ENCODE measurements around the gene TREX2. TPM values are rescaled to one million over a fixed set of nuclear protein-coding genes. Genes with fewer than 3 reads are reported as not detected.

Gene TREX2
- total RNA-seq, 3 donors from 2014 or later: 1.7 to 2.4 (median 2.2) TPM

DNA sequence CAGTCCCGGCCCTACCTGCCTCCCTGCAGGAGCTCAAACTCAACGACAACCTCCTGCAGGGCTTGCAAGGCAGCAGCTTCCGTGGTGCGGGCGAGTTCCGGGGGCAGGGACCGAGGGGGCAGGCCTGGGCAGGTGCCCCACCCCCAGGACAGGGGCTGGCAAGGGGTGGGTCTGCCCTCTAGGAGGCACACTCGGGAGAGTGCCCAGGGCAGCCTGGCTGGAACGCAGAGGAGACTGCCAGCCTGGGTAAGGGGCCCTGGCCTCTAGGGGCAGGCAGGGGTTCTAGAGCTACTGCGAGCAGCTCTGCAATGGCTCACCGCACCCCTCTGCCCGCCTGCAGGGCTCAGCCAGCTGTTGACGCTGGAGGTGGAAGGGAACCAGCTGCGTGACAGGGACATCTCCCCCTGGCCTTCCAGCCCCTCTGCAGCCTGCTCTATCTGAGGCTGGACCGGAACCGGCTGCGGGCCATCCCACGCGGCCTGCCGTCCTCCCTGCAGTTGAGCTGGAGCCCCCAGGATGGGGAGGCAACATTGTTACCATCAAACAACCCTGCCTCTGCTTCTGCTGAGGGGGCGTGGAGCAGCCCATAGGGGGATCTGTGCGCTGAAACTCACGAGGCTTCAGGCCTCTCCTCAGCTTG lies 36.6 kb upstream of the TREX2 start:
- Mint-ChIP-seq H3K36me3 (ENCODE audit: insufficient read depth) (no peaks in the 10 kb centered on the region), H3K4me1 (ENCODE audit: low read depth) (no peaks in the 10 kb centered on the region), H3K4me3 (no peak overlapping the region), H3K27me3 (ENCODE audit: low read depth) (no peaks in the 10 kb centered on the region), H3K9me3 (no peaks in the 10 kb centered on the region)
- DNase-seq: no peak
- no peak for ATAC-seq

DNA sequence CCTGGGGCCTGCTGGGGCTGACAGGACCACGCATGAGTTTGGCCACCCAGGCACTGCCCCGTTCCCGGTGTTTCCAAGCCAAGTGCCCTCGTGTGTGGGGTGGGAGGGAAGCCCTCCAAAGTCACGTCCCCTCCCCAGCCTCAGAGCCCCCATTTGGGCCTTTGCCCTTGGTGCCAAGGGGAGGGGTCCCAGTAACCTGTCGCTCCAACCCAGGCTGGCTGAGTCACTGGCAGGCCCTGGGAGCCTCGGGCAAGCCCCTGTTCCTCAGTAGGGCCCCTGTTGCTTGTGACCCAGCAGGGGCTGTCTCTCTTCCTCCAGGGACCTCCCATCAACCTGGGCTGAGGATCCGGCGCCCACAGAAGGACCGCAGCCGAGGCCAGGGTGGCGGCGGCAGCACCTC lies 35.2 kb upstream of the TREX2 start:
- H3K36me3 Mint-ChIP-seq (ENCODE audit: insufficient read depth): no peaks in the 10 kb centered on the region
- H3K4me1 Mint-ChIP-seq (ENCODE audit: low read depth): no peaks in the 10 kb centered on the region
- H3K9me3 Mint-ChIP-seq: no peaks in the 10 kb centered on the region
- ATAC-seq (no peak), DNase-seq (no peak)
- no peak overlapping the region for H3K4me3 Mint-ChIP-seq
- no peaks in the 10 kb centered on the region for H3K27me3 Mint-ChIP-seq (ENCODE audit: low read depth)

DNA sequence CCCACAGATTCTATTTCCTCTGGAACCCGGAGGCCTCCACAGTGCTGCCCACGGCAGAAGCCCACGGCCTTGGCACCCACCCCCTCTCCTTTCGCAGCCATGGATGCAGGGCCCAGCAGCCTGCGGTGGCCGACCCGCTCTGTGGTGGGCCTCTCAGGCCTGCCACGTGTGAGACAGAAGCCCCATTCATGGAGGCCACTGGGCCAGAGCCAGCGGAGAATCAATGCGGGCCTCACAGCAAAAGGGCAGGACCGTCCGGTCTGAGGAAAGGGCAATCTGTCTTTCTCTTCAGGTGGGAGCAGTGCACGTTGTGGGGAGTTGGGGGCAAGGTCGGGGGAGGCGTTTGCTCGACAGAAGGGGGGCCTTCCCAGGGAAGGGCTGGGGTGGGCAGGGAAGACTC lies 32.9 kb upstream of the TREX2 start:
- DNase-seq (no peak), ATAC-seq (no peak)
- Mint-ChIP-seq H3K9me3 (no peaks in the 10 kb centered on the region), H3K36me3 (ENCODE audit: insufficient read depth) (no peaks in the 10 kb centered on the region), H3K27me3 (ENCODE audit: low read depth) (no peaks in the 10 kb centered on the region), H3K4me1 (ENCODE audit: low read depth) (peaks cover 3% of the 10 kb centered on the region), H3K4me3 (no peak overlapping the region)

DNA sequence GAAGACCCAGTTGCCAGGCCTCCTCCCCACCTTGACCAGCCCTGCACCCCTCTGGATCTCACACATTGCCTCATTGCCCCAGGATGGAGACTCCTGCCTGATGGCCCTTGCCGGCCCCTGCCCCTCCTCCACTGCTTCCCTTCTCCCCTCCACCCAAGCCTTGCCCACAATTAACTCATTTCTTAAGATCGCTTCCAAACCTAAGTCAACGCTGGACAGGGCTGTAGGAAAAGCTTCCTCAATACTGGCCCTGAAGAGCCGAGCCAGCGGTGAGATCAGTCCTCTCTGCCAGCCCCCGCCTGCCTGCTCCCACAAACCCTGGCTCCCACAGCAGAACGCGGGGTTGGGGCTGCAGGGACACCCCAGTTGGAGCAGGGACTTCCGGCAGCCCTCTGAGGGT lies 32.0 kb upstream of the TREX2 start:
- H3K9me3 Mint-ChIP-seq: no peaks in the 10 kb centered on the region
- DNase-seq (no peak), ATAC-seq (no peak)
- H3K27me3 Mint-ChIP-seq (ENCODE audit: low read depth): no peaks in the 10 kb centered on the region
- H3K4me1 Mint-ChIP-seq (ENCODE audit: low read depth): peaks cover 5% of the 10 kb centered on the region
- H3K36me3 Mint-ChIP-seq (ENCODE audit: insufficient read depth): no peaks in the 10 kb centered on the region
- H3K4me3 Mint-ChIP-seq: no peak overlapping the region

DNA sequence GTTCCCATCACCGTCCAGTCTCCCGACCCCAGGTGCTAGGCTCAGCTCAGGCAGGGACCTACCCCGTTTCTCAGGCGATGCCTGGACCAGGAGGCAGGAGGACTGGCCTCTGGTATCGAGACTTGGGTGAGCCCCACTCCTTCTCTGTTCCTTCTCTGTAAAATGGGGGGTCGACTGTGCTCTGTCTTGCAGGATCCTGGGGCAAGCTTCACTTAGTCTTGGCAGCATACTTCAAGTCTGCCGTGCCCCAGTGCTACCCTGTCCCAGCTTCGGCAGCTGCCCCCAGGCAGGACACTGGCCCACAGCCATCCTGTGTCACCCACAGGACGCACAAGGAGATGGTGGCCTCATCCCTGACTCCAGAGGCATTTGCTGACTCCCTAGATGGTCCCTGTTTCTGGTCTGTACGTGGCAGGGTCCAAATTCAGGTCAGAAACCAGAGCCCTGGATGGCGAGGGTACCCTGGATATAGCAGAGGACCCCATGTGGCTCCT lies 31.6 kb upstream of the TREX2 start:
- Mint-ChIP-seq H3K4me3 (no peak overlapping the region), H3K4me1 (ENCODE audit: low read depth) (peaks cover 5% of the 10 kb centered on the region), H3K36me3 (ENCODE audit: insufficient read depth) (no peaks in the 10 kb centered on the region), H3K9me3 (no peaks in the 10 kb centered on the region), H3K27me3 (ENCODE audit: low read depth) (no peaks in the 10 kb centered on the region)
- ATAC-seq (no peak), DNase-seq (no peak)

DNA sequence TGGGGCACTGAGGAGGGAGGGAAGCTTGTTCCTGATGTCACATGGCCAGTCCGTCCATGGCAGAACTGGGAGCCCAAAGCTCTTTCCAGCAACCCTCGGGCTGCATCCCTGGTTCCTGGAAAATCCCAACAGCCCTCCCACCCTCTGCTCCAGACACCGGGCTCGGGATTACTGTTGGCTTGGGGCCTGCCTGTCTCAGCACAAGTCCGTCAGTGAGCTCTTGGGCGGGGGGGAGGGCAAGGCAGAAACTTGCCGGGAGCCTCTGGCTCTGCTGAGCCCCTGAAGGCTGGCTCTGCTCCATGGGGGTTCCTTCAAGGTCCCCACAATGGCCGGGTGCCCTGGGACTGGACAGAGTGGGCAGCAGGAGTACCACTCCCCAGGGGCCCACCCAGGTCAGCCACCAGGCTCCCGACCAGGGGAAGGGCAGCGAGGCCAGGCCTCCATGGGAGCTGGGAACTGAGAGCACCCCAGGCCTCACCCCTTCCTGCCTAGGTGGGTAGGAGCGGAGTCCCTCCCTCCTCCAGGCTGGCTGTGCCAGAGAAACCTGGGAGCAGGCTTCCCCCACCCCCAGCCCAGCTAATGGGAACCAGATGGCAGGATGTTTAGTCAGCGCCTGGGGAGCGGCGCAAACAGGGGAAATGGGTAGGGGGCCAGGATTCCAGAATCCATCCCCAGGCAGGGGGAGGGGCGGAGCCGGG lies 31.0 kb upstream of the TREX2 start:
- DNase-seq (no peak), ATAC-seq (no peak)
- H3K27me3 Mint-ChIP-seq (ENCODE audit: low read depth): no peaks in the 10 kb centered on the region
- no peaks in the 10 kb centered on the region for H3K36me3 Mint-ChIP-seq (ENCODE audit: insufficient read depth)
- no peaks in the 10 kb centered on the region for H3K9me3 Mint-ChIP-seq
- peaks cover 5% of the 10 kb centered on the region for H3K4me1 Mint-ChIP-seq (ENCODE audit: low read depth)
- no peak overlapping the region for H3K4me3 Mint-ChIP-seq

DNA sequence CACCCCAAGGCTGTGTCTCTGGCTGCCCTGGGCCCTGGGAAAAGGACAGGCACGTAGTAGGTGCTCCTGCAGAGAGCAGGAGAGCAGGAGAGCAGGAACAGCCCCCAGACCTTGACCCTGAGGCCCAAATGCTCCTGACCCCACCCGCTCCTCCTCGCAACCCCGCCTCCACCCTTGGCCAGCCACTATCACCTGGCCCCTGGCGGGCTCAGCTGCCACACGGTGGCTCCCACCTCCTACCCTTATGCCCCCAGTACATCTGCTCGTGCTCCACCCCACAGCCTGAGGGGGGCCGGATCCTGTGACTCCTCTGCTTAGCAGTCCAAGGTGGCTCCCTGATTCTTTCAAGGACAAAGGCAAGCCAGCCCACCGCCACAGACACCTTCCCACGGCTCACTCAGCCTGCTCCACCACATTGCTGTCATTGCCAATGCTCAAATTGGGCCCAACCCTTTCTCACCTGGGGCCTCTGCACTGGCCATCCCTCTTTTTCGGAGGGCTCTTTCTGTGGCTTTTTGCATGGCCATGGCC lies 30.0 kb upstream of the TREX2 start:
- Mint-ChIP-seq H3K36me3 (ENCODE audit: insufficient read depth) (no peaks in the 10 kb centered on the region), H3K9me3 (no peaks in the 10 kb centered on the region), H3K27me3 (ENCODE audit: low read depth) (no peaks in the 10 kb centered on the region), H3K4me3 (no peak overlapping the region), H3K4me1 (ENCODE audit: low read depth) (peaks cover 5% of the 10 kb centered on the region)
- DNase-seq: no peak
- ATAC-seq: no peak

DNA sequence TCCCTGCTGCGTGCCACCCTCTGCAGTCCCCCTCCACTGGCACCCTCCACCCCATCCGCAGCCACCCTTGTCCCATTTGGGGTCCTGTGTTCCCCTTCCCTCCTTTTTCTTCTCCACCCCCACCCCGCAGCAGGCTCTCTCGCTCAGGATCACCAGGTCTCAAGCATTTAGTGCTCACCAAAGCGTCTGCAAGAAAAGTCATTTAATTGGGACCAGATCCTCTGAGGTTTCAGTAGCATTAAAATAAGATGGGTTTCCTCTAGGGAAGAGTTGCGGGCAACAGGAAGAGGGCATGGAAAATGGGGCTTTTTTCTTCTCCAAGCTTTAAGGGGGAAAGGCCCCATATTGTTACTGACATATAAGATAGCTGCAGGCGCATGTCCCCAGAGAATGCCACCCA lies 29.4 kb upstream of the TREX2 start:
- H3K4me1 Mint-ChIP-seq (ENCODE audit: low read depth): peaks cover 5% of the 10 kb centered on the region
- H3K9me3 Mint-ChIP-seq: no peaks in the 10 kb centered on the region
- no peak overlapping the region for H3K4me3 Mint-ChIP-seq
- ATAC-seq: no peak
- H3K27me3 Mint-ChIP-seq (ENCODE audit: low read depth): no peaks in the 10 kb centered on the region
- H3K36me3 Mint-ChIP-seq (ENCODE audit: insufficient read depth): no peaks in the 10 kb centered on the region
- no peak for DNase-seq

DNA sequence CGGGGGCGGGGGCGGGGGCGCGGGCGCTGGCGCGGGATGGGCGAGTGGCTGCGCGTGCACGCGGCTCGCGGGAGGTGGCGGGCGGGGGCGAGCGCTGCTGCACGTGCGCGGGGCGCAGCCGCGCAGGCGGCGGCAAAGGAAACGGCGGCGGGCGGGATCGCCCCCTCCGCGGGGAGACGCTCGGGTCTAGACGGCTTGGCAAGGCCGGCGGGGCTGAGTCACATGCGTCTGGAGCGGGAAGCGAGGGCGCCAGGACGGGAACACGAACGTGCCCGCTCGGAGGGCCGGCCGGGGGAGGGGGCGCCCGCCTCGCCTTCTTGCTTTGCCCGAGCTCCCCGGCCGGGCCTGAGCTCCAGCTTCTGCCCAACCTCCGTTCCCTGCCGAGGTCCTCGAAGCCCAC lies 28.9 kb upstream of the TREX2 start:
- Mint-ChIP-seq H3K4me3 (no peak overlapping the region), H3K36me3 (ENCODE audit: insufficient read depth) (no peaks in the 10 kb centered on the region), H3K27me3 (ENCODE audit: low read depth) (no peaks in the 10 kb centered on the region), H3K4me1 (ENCODE audit: low read depth) (peaks cover 5% of the 10 kb centered on the region), H3K9me3 (no peaks in the 10 kb centered on the region)
- ATAC-seq: no peak
- DNase-seq: peak; percentile 61

DNA sequence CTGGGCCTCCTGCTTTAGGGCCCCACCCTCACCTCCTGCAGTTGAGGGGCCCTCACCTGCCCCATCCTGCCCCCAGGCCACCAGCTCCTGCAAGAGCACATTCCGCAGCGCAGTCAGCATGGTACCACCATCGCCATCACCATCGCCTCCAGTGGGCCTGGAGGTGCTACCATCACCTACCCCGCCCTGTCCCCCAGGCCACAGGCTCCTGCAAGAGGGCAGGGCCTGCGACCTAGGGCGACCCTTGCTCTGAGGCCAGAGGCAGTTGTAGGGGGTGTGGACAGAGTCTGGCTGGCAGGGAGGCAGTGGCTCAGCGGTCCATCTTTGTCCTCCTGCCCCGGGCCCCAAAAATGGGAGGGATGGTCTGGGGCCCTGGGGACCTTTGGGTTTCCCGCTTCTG lies 28.4 kb upstream of the TREX2 start:
- no peak overlapping the region for H3K4me3 Mint-ChIP-seq
- DNase-seq (no peak), ATAC-seq (no peak)
- H3K27me3 Mint-ChIP-seq (ENCODE audit: low read depth): no peaks in the 10 kb centered on the region
- H3K36me3 Mint-ChIP-seq (ENCODE audit: insufficient read depth): no peaks in the 10 kb centered on the region
- peaks cover 6% of the 10 kb centered on the region for H3K4me1 Mint-ChIP-seq (ENCODE audit: low read depth)
- no peaks in the 10 kb centered on the region for H3K9me3 Mint-ChIP-seq

DNA sequence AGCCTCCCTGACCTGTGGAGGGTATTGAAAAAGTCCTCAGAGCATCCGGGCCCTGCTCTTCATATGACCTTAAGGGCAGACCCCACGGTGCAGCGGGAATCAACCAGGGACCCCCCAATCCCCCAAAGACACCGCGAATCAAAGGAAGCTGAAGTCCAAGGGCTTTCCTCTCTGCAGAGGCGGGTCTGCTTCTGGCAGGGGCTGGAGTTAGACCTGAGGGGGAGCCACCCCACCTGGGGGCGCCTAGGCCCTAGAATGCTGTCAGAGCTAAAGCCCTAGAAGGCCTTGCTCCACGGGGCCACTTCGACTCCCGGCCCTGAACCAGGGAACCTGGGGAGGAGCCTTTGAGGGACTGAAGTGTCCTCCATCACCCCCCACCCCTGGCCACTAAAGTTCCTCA lies 27.3 kb upstream of the TREX2 start:
- no peak for DNase-seq
- ATAC-seq: no peak
- H3K27me3 Mint-ChIP-seq (ENCODE audit: low read depth): no peaks in the 10 kb centered on the region
- H3K4me1 Mint-ChIP-seq (ENCODE audit: low read depth): peaks cover 9% of the 10 kb centered on the region
- H3K4me3 Mint-ChIP-seq: no peak overlapping the region
- H3K36me3 Mint-ChIP-seq (ENCODE audit: insufficient read depth): no peaks in the 10 kb centered on the region
- H3K9me3 Mint-ChIP-seq: no peaks in the 10 kb centered on the region

DNA sequence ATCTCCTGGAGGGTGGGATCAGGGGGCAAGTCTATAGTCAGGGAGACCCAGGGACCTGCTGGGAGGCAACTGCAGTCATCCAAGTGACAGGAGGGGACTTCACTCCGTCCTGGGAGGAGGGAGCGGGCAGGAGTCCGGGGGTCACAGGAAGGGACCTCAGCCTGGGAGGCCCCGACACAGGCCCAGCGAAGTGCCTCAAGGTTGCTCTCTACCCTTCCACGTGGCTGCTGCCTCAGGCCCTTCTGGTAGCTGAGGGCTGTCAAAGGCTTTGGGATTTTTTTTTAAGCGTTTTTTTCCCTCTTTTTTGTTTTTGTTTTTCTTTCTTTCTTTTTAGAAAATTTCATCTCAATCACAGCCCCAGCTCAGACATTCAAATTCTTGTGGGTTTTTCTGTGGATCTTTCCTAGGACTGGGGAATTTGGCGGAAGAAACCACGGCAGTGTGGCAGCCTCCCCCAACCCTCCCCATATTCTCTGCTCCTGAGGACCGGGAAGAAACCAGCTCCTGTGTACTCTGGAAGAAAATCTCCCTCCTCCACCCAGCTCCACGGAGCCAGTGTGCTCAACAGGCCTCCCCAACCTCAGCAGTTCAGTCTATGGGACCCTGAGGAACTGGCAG lies 25.9 kb upstream of the TREX2 start:
- Mint-ChIP-seq H3K36me3 (ENCODE audit: insufficient read depth) (peaks cover 4% of the 10 kb centered on the region), H3K27me3 (ENCODE audit: low read depth) (no peaks in the 10 kb centered on the region), H3K4me1 (ENCODE audit: low read depth) (peaks cover 16% of the 10 kb centered on the region), H3K9me3 (no peaks in the 10 kb centered on the region), H3K4me3 (no peak overlapping the region)
- ATAC-seq (no peak), DNase-seq (no peak)

DNA sequence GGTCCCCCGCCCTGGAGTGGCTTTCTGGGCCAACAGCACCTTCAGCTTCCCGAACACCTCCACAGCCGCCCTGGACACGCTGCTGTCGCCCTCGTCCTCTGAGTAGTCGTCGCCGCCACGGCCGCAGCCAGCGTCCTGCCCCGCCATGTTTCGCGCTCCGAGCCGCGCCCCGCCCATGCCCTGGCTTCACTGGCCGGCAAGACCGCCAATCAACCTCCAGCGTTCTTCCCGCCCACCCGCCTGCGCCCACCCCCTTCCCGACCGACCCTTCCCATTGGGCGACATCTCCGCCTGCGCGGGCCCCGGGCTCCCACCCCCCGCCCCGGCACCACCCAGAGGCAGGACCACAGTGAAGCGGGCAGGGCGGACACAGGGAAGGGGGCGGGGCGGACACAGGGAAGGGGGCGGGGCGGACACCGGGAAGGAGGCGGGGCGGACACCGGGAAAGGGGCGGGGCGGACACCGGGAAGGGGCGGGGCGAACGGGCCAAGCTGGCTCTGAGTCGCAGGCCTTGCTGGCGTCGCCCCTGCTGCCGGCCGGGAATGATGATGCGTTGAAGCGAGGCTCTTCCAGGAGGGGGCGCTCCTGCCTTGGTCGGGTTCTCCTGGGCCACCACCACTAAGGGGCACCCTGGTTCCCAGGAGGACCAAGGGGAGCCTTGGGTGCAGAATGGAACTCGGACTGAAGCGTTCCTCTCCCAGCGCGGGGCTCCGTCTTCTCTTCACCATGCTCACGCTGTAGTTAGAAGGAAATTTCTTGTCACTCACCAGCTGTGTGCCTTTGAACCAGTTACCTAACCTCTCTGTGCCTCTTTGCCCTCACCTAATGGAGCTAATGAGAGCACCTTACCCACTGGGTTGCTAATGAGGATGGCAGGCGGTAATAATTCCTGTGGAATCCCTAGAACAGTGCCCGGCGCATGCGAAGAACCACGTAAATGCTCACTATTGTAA lies 24.8 kb upstream of the TREX2 start, which contains the start of gene HAUS7:
Gene HAUS7, minus strand, starts transcription at position 166 of the 953 bp plus-strand sequence. Its CDS starts 19 bp downstream, at position 147.
- ATAC-seq (peak; percentile 88 to 89), DNase-seq (peak; percentile 84)
- Mint-ChIP-seq H3K9me3 (no peaks in the 10 kb centered on the region), H3K36me3 (ENCODE audit: insufficient read depth) (peaks cover 4% of the 10 kb centered on the region), H3K4me1 (ENCODE audit: low read depth) (peaks cover 16% of the 10 kb centered on the region), H3K4me3 (peak within 1 kb of the TSS; percentile 85), H3K27me3 (ENCODE audit: low read depth) (no peaks in the 10 kb centered on the region)

Measured in activated T-cell treated with anti-CD3 and anti-CD28 coated beads, Interleukin-2, amount 50 U/mL, for 4 hours (primary cell).